Endothelial cell of umbilical vein (primary cell): ENCODE results near the gene GNPAT. TPM values are rescaled to one million over a fixed set of nuclear protein-coding genes. Genes with fewer than 3 reads are reported as not detected.
A peak's percentile ranks its signal among the peaks of the same experiment; 100 is the strongest.

Experiments used
- BruUV-seq: library from RNA; stranded (reverse); fragments of 400-500 nt; replicated peaks from 2 replicates; lab custom pipeline; 2021; lab: Mats Ljungman, UMichigan
- CTCF ChIA-PET: fragments of 300-600, 350-600 bp; sonication (Branson Sonifier 250); formaldehyde crosslinking; loops from one replicate; lab custom pipeline; 2021; ENCODE audit warnings: antibody characterized with exemption, inconsistent platforms; lab: Charles Lee
- POLR2A ChIA-PET: fragments of 300-600, 350-600 bp; sonication (Branson Sonifier 250); formaldehyde crosslinking; loops from one replicate; lab custom pipeline; 2021; ENCODE audit warnings: antibody characterized with exemption, inconsistent platforms; lab: Charles Lee
- DNase-seq: peaks from one replicate; pipeline ENCODE4 v3.0.0-alpha.2; 2011; ENCODE audit warnings: low read depth, low spot score
- FAIRE-seq: peaks from 2 replicates; lab custom pipeline; 2011; peaks lifted over from hg19 to GRCh38; lab: Jason Lieb, UNC
- H2AFZ ChIP-seq: 2 replicates; pipeline ENCODE4 v1.6.0; 2012; ENCODE audit warnings: low read depth, low read length, control low read depth, inconsistent platforms
- H3K27ac ChIP-seq: 2 replicates; pipeline ENCODE4 v1.5.1; 2011; ENCODE audit warnings: low read depth, mild to moderate bottlenecking, control low read depth, low read length, moderate library complexity; ENCODE audit not compliant: insufficient read depth
- H3K27me3 ChIP-seq, 2 experiments: 2 replicates each; pipeline versions ENCODE4 v1.6.0 to v1.6.1; 2011; ENCODE audit warnings: low read length in 2 of 2, mixed read lengths in 1 of 2; ENCODE audit not compliant: control insufficient read depth in 2 of 2, insufficient read depth in 2 of 2
- H3K36me3 ChIP-seq, 2 experiments: 2 replicates in 1 of 2; 3 replicates in 1 of 2; pipeline ENCODE4 v1.5.1; 2011; ENCODE audit warnings: low read length in 2 of 2, mild to moderate bottlenecking in 1 of 2, moderate library complexity in 1 of 2; ENCODE audit not compliant: control insufficient read depth in 2 of 2, insufficient read depth in 2 of 2; ENCODE audit errors: extremely low read depth in 1 of 2
- H3K4me1 ChIP-seq: 3 replicates; pipeline ENCODE4 v1.5.1; 2011; ENCODE audit warnings: mild to moderate bottlenecking, low read length; ENCODE audit not compliant: control insufficient read depth, insufficient read depth; ENCODE audit errors: extremely low read depth
- H3K4me2 ChIP-seq: 2 replicates; pipeline ENCODE4 v1.6.1; 2011; ENCODE audit warnings: low read length, control low read depth, mixed read lengths; ENCODE audit not compliant: insufficient read depth
- H3K4me3 ChIP-seq, 3 experiments: fragments of 200-600 bp in 1 of 3; sonication (generic), shearing (Covaris generic) in 1 of 3; replicated peaks in 1 of 3; 2 replicates each; pipeline ENCODE4 v1.5.1; 2011 to 2016; ENCODE audit warnings: control low read depth in 3 of 3, low read length in 3 of 3, mild to moderate bottlenecking in 2 of 3, inconsistent platforms in 1 of 3, low read depth in 1 of 3, moderate library complexity in 1 of 3; ENCODE audit not compliant: insufficient read depth in 1 of 3
- H3K79me2 ChIP-seq: 2 replicates; pipeline ENCODE4 v1.6.0; 2012; ENCODE audit warnings: low read length, inconsistent platforms; ENCODE audit not compliant: control insufficient read depth, insufficient read depth
- H3K9ac ChIP-seq: replicated peaks from 2 replicates; pipeline ENCODE3; 2011; ENCODE audit warnings: low read length, control low read depth; ENCODE audit not compliant: insufficient read depth; ENCODE audit errors: extremely low read depth
- H3K9me1 ChIP-seq: replicated peaks from 3 replicates; pipeline ENCODE4 v1.6.0; 2011; ENCODE audit warnings: mild to moderate bottlenecking, low read length; ENCODE audit not compliant: control insufficient read depth, insufficient read depth; ENCODE audit errors: extremely low read depth
- H3K9me3 ChIP-seq: replicated peaks from 2 replicates; pipeline ENCODE4 v1.5.1; 2012; ENCODE audit warnings: low read length, inconsistent platforms; ENCODE audit not compliant: control insufficient read depth, insufficient read depth
- H4K20me1 ChIP-seq: replicated peaks from 2 replicates; pipeline ENCODE3; 2011; ENCODE audit warnings: mild to moderate bottlenecking, low read length; ENCODE audit not compliant: control insufficient read depth, insufficient read depth; ENCODE audit errors: extremely low read depth
- FOS ChIP-seq: IDR thresholded peaks from 2 replicates; pipeline ENCODE4 v1.6.1; 2011; ENCODE audit warnings: mild to moderate bottlenecking, low read length, moderate library complexity, borderline replicate concordance; ENCODE audit not compliant: insufficient read depth
- GATA2 ChIP-seq: IDR thresholded peaks from 2 replicates; pipeline ENCODE4 v1.7.0; 2011; ENCODE audit warnings: low read depth, mild to moderate bottlenecking, moderate library complexity, mixed read lengths, low read length; ENCODE audit not compliant: insufficient read length, insufficient read depth
- JUN ChIP-seq: IDR thresholded peaks from 2 replicates; pipeline ENCODE4 v1.6.1; 2011; ENCODE audit warnings: borderline replicate concordance, low read depth; ENCODE audit not compliant: insufficient read length, insufficient read depth
- MYC ChIP-seq: IDR thresholded peaks from one replicate; pipeline ENCODE4 v1.6.1; 2011; ENCODE audit warnings: mild to moderate bottlenecking, low read depth, low read length
- POLR2AphosphoS5 ChIP-seq: IDR thresholded peaks from 2 replicates; pipeline ENCODE4 v1.6.1; 2012; ENCODE audit warnings: low read depth, mild to moderate bottlenecking, control low read depth, low read length, moderate library complexity; ENCODE audit not compliant: insufficient read depth
- dilution Hi-C: fragments of 300-500 bp; cut with MboI; formaldehyde crosslinking; loops from one replicate; pipeline ENCODE4 v1.15.0; 2019; ENCODE audit warnings: low sequenced_read_pairs; ENCODE audit not compliant: extremely low pct_ligation_motif_present
- intact Hi-C: fragments of 100-400 bp; cut with micrococcal nuclease; formaldehyde crosslinking; loops from one replicate; pipeline ENCODE4 v1.10.0; 2022
- polyA plus RNA-seq, 4 experiments: library from polyadenylated mRNA; depleted of rRNA in 3 of 4; stranded (reverse) in 3 of 4; unstranded in 1 of 4; fragments of >200 nt; gene quantifications; 2 replicates each; pipeline versions ENCODE4 v1.2.1 to v1.2.3, GENCODE V29; 2011 to 2012; ENCODE audit warnings: missing spikeins in 1 of 4
- total RNA-seq: library from RNA; stranded (reverse); gene quantifications from 2 replicates; pipeline ENCODE4 v1.2.3, GENCODE V29; 2021
- TF ChIP-seq, protein P1 (sequence below): IDR thresholded peaks from 2 replicates; pipeline ENCODE4 v1.6.1; 2011; ENCODE audit not compliant: insufficient read depth, insufficient read length

The GNPAT gene
- total and polyA plus RNA-seq, 2 donors (not counting 3 experiments of a cell fraction or from before 2014, with no cell fraction given) = 18.9 to 51.4 TPM

DNA sequence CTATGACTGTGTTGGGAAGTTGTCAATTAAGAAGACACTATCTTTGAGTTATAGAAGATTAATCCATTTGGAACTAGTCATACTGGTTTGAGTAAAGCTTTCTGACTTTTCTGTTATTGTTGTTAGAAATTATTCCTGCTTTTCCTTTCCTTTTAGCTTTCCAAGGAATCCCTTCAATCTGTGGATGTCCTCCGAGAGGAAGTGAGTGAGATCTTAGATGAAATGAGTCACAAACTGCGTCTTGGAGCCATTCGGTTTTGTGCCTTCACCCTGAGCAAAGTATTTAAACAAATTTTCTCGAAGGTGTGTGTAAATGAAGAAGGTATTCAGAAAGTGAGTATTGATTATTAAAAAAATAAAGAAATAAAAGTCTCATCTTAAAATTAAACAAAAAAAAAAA is 19.3 kb downstream of the GNPAT start:
- ChIA-PET POLR2A (no interaction called here), CTCF (interaction anchor here (0.7 to 2.0 kb wide), 5 partner anchors 10 to 618 kb away, joined by 3 to 6 read pairs (median 5); partner anchors contain the start of gene COG2)
- Histone ChIP-seq H3K27me3 (no peaks in the 10 kb centered on the region), H2AFZ (no peak overlapping the region), H3K4me3 (no peak overlapping the region), H3K4me1 (peaks cover 7% of the 10 kb centered on the region), H3K9me1 (no peaks in the 10 kb centered on the region), H3K9ac (no peak overlapping the region), H3K79me2 (no peaks in the 10 kb centered on the region), H3K9me3 (no peaks in the 10 kb centered on the region), H4K20me1 (no peaks in the 10 kb centered on the region), H3K4me2 (peak overlapping the region; percentile 32), H3K36me3 (peaks cover 15 to 18% of the 10 kb centered on the region in 2 experiments), H3K27ac (no peak overlapping the region)
- no peak for FAIRE-seq
- no TSS peak for BruUV-seq
- dilution Hi-C loops = no loop called here
- intact Hi-C loops = no loop called here
- TF ChIP-seq GATA2 (no peak), JUN (peak; percentile 17)
- DNase-seq = peak; percentile 15

DNA sequence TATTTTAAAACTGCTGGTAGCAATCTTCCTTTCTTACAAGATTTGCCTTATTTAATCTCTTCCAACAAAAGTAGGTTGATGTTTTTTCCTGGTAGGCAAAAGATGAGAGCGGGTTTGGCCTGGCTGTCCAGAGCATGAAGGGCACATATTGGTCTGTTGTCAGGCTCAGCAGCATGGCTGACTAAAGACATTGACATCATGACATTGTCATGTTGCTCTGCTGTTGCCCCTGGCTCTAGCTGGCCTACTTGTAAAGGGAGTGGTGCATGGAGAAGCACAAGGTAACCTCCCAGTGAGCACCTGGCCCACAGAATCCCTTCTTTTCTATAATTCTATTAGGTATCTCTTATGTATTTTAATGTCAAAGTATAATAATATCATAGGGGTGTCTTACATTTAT is 23.6 kb downstream of the GNPAT start:
- POLR2A ChIA-PET = no interaction called here
- no TSS peak for BruUV-seq
- H3K27ac ChIP-seq = no peak overlapping the region

More for the DNA sequence above, 23.6 kb downstream of the GNPAT start:
- Histone ChIP-seq H3K9me3 (no peaks in the 10 kb centered on the region), H3K4me3 (no peak overlapping the region), H3K36me3 (peaks cover 22 to 24% of the 10 kb centered on the region in 2 experiments), H4K20me1 (no peaks in the 10 kb centered on the region), H3K79me2 (no peaks in the 10 kb centered on the region), H2AFZ (no peak overlapping the region), H3K4me2 (no peak overlapping the region), H3K9ac (no peak overlapping the region), H3K9me1 (no peaks in the 10 kb centered on the region), H3K27me3 (no peaks in the 10 kb centered on the region), H3K4me1 (peaks cover 6% of the 10 kb centered on the region)
- intact Hi-C loops (no loop called here), dilution Hi-C loops (no loop called here)
- CTCF ChIA-PET = no interaction called here
- DNase-seq (no peak), FAIRE-seq (no peak)
- TF ChIP-seq FOS = no peak
- TF ChIP-seq, protein P1, sequence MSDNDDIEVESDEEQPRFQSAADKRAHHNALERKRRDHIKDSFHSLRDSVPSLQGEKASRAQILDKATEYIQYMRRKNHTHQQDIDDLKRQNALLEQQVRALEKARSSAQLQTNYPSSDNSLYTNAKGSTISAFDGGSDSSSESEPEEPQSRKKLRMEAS = no peak
- no peak for TF ChIP-seq POLR2AphosphoS5
- TF ChIP-seq MYC = no peak
